ENCODE results near the gene CDKL1. TPM values are rescaled to one million over a fixed set of nuclear protein-coding genes. Genes with fewer than 3 reads are reported as not detected.

The CDKL1 gene
- total and polyA plus RNA-seq, 2 donors (not counting 1 experiment from before 2014, with no cell fraction given) = 18.5 to 22.8 TPM

DNA sequence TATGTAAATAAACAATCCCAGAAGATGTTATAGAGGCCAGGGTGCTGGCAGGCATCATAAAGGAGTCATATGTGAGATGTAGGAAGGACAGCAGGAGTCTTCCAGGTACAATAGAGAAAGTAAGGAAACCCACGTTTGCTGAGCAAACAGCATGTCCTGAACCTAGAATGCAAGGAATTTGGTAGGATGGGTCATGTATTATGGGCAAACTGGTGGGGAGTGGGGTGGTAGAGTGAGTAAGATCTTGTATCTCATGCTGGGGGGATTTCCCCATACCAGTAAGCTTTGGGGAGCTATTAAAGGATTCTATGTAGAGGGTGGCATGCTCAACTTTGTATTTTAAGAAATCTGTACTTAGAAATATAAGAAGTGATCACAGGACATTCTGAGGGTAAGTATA, 41.0 kb downstream of the CDKL1 start:
- no peak overlapping the region for H3K4me2 ChIP-seq (ENCODE audit: extremely low read depth, insufficient read depth, low read length)
- no peak for TF ChIP-seq CTCF (conservative IDR thresholded peaks at IDR 0.05 in 1 of 2, IDR thresholded peaks at IDR 0.05 in 1 of 2; ENCODE audit: low read depth in 1 of 2, low read length in 2 of 2)
- no peak for TF ChIP-seq EZH2 (IDR thresholded peaks at IDR 0.05; ENCODE audit: low read length, missing control alignments)
- H3K36me3 ChIP-seq (ENCODE audit: control insufficient read depth, insufficient read depth, low read length) = no peaks in the 10 kb centered on the region
- H3K9ac ChIP-seq (ENCODE audit: insufficient read depth, low read length) = no peak overlapping the region
- H3K27ac ChIP-seq (ENCODE audit: insufficient read depth, low read length) = no peak overlapping the region
- H3K9me3 ChIP-seq (ENCODE audit: control insufficient read depth, insufficient read depth, low read depth, low read length) = no peaks in the 10 kb centered on the region
- no peaks in the 10 kb centered on the region for H3K27me3 ChIP-seq (ENCODE audit: control insufficient read depth, insufficient read depth, low read length)
- H3K4me3 ChIP-seq (replicated peaks in 1 of 4; ENCODE audit: control extremely low read depth in 1 of 4, insufficient read depth in 1 of 4, low read depth in 3 of 4, low read length in 4 of 4) = no peak overlapping the region
- H3K79me2 ChIP-seq (ENCODE audit: control insufficient read depth, insufficient read depth, low read length) = no peaks in the 10 kb centered on the region
- no peaks in the 10 kb centered on the region for H4K20me1 ChIP-seq (ENCODE audit: control insufficient read depth, extremely low read depth, insufficient read depth, low read length)
- DNase-seq (ENCODE audit: low read depth in 2 of 2) = no peak
- no peak overlapping the region for H2AFZ ChIP-seq (ENCODE audit: low read length)
- H3K4me1 ChIP-seq (ENCODE audit: control insufficient read depth, extremely low read depth, insufficient read depth, low read length) = peaks cover 6% of the 10 kb centered on the region

- Histone ChIP-seq H3K4me1 (ENCODE audit: control insufficient read depth, extremely low read depth, insufficient read depth, low read length) (peaks cover 6% of the 10 kb centered on the region), H3K27me3 (ENCODE audit: control insufficient read depth, insufficient read depth, low read length) (no peaks in the 10 kb centered on the region), H3K27ac (ENCODE audit: insufficient read depth, low read length) (no peak overlapping the region), H4K20me1 (ENCODE audit: control insufficient read depth, extremely low read depth, insufficient read depth, low read length) (no peaks in the 10 kb centered on the region), H3K4me2 (ENCODE audit: extremely low read depth, insufficient read depth, low read length) (no peak overlapping the region), H3K36me3 (ENCODE audit: control insufficient read depth, insufficient read depth, low read length) (no peaks in the 10 kb centered on the region), H3K79me2 (ENCODE audit: control insufficient read depth, insufficient read depth, low read length) (no peaks in the 10 kb centered on the region), H3K4me3 (replicated peaks in 1 of 4; ENCODE audit: control extremely low read depth in 1 of 4, insufficient read depth in 1 of 4, low read depth in 3 of 4, low read length in 4 of 4) (no peak overlapping the region), H3K9ac (ENCODE audit: insufficient read depth, low read length) (no peak overlapping the region), H2AFZ (ENCODE audit: low read length) (no peak overlapping the region), H3K9me3 (ENCODE audit: control insufficient read depth, insufficient read depth, low read depth, low read length) (no peaks in the 10 kb centered on the region)
- peak in 1 of 2 donors; percentile 73 for DNase-seq (ENCODE audit: low read depth in 2 of 2)
- no peak for TF ChIP-seq CTCF (conservative IDR thresholded peaks at IDR 0.05 in 1 of 2, IDR thresholded peaks at IDR 0.05 in 1 of 2; ENCODE audit: low read depth in 1 of 2, low read length in 2 of 2)
These were observed 42.2 kb downstream of the CDKL1 start for GRCh38 chr14:50354527-50354926.

GRCh38 chr14:50353126-50353525, 43.6 kb downstream of the CDKL1 start:
- Histone ChIP-seq H3K9me3 (ENCODE audit: control insufficient read depth, insufficient read depth, low read depth, low read length) (no peaks in the 10 kb centered on the region), H3K4me1 (ENCODE audit: control insufficient read depth, extremely low read depth, insufficient read depth, low read length) (peaks cover 6% of the 10 kb centered on the region), H4K20me1 (ENCODE audit: control insufficient read depth, extremely low read depth, insufficient read depth, low read length) (no peaks in the 10 kb centered on the region), H3K27ac (ENCODE audit: insufficient read depth, low read length) (no peak overlapping the region), H3K79me2 (ENCODE audit: control insufficient read depth, insufficient read depth, low read length) (no peaks in the 10 kb centered on the region), H3K36me3 (ENCODE audit: control insufficient read depth, insufficient read depth, low read length) (no peaks in the 10 kb centered on the region), H2AFZ (ENCODE audit: low read length) (no peak overlapping the region), H3K4me2 (ENCODE audit: extremely low read depth, insufficient read depth, low read length) (peak overlapping the region; percentile 60), H3K27me3 (ENCODE audit: control insufficient read depth, insufficient read depth, low read length) (no peaks in the 10 kb centered on the region), H3K9ac (ENCODE audit: insufficient read depth, low read length) (no peak overlapping the region), H3K4me3 (replicated peaks in 1 of 4; ENCODE audit: control extremely low read depth in 1 of 4, insufficient read depth in 1 of 4, low read depth in 3 of 4, low read length in 4 of 4) (no peak overlapping the region)
- DNase-seq (ENCODE audit: low read depth in 2 of 2) = no peak
- no peak for TF ChIP-seq CTCF (conservative IDR thresholded peaks at IDR 0.05 in 1 of 2, IDR thresholded peaks at IDR 0.05 in 1 of 2; ENCODE audit: low read depth in 1 of 2, low read length in 2 of 2)
- TF ChIP-seq EZH2 (IDR thresholded peaks at IDR 0.05; ENCODE audit: low read length, missing control alignments) = no peak
